Measurements from ENCODE around the gene HSPA1L.
"Not testable (repeated sequence)": the region's sequence is repeated elsewhere in the genome, so short reads cannot be mapped to it uniquely, and the experiment has no call there.

Gene HSPA1L

GRCh38 chr6:31844507-31844906 lies 29.4 kb upstream of the HSPA1L start:
- TF ChIP-seq EZH2phosphoT487 (IDR thresholded peaks at IDR 0.05; ENCODE audit: borderline replicate concordance) (no peak), CTCF (conservative IDR thresholded peaks at IDR 0.05; ENCODE audit: low read length) (no peak)
- no peak overlapping the region for H3K9ac ChIP-seq (ENCODE audit: low read depth, low read length, poor library complexity, severe bottlenecking)
- peaks cover 8% of the 10 kb centered on the region; the same call in 1 of the 2 replicates for H3K79me2 ChIP-seq (ENCODE audit: insufficient read depth, low read length)
- H3K4me2 ChIP-seq (ENCODE audit: low read depth, low read length, poor library complexity, severe bottlenecking), result no peak overlapping the region
- no peaks in the 10 kb centered on the region for H3K9me2 ChIP-seq (replicated peaks; ENCODE audit: low read depth, low read length)
- H3K4me1 ChIP-seq (ENCODE audit: insufficient read depth, low read length, poor library complexity, severe bottlenecking), result no peaks in the 10 kb centered on the region
- H4K20me1 ChIP-seq (ENCODE audit: insufficient read depth, low read length, poor library complexity, severe bottlenecking), result peaks cover 14% of the 10 kb centered on the region
- no peak overlapping the region for H3K4me3 ChIP-seq (ENCODE audit: low read length, poor library complexity, severe bottlenecking)
- no peak overlapping the region for H2AFZ ChIP-seq (ENCODE audit: low read length)
- H3K36me3 ChIP-seq (ENCODE audit: insufficient read depth, low read length), result peaks cover 17% of the 10 kb centered on the region
- H3F3A ChIP-seq (ENCODE audit: low read depth), result peaks cover 19% of the 10 kb centered on the region
- H3K27me3 ChIP-seq (ENCODE audit: insufficient read depth, low read length, poor library complexity, severe bottlenecking), result no peaks in the 10 kb centered on the region
- H3K9me3 ChIP-seq (ENCODE audit: insufficient read depth, low read depth, low read length), result no peaks in the 10 kb centered on the region

- H3K36me3 ChIP-seq (ENCODE audit: insufficient read depth, low read length), result peaks cover 41% of the 10 kb centered on the region
- no peak overlapping the region for H2AFZ ChIP-seq (ENCODE audit: low read length)
- no peak overlapping the region for H3K9ac ChIP-seq (ENCODE audit: low read depth, low read length, poor library complexity, severe bottlenecking)
- H3F3A ChIP-seq (ENCODE audit: low read depth), result peaks cover 25% of the 10 kb centered on the region
- TF ChIP-seq EZH2phosphoT487 (IDR thresholded peaks at IDR 0.05; ENCODE audit: borderline replicate concordance) (no peak), CTCF (conservative IDR thresholded peaks at IDR 0.05; ENCODE audit: low read length) (no peak)
- H3K4me1 ChIP-seq (ENCODE audit: insufficient read depth, low read length, poor library complexity, severe bottlenecking), result peaks cover 20% of the 10 kb centered on the region
- H3K27me3 ChIP-seq (ENCODE audit: insufficient read depth, low read length, poor library complexity, severe bottlenecking), result no peaks in the 10 kb centered on the region
- no peaks in the 10 kb centered on the region for H3K9me2 ChIP-seq (replicated peaks; ENCODE audit: low read depth, low read length)
- H4K20me1 ChIP-seq (ENCODE audit: insufficient read depth, low read length, poor library complexity, severe bottlenecking), result peaks cover 38% of the 10 kb centered on the region
- H3K79me2 ChIP-seq (ENCODE audit: insufficient read depth, low read length), result peaks cover 32% of the 10 kb centered on the region
- H3K4me3 ChIP-seq (ENCODE audit: low read length, poor library complexity, severe bottlenecking), result no peak overlapping the region
- no peak overlapping the region for H3K4me2 ChIP-seq (ENCODE audit: low read depth, low read length, poor library complexity, severe bottlenecking)
- H3K9me3 ChIP-seq (ENCODE audit: insufficient read depth, low read depth, low read length), result no peaks in the 10 kb centered on the region
These were observed 27.0 kb upstream of the HSPA1L start for GRCh38 chr6:31842053-31842452.

- not testable (repeated sequence) for H2AFZ ChIP-seq (ENCODE audit: low read length); H3K9me3 ChIP-seq (ENCODE audit: insufficient read depth, low read depth, low read length); H3K9me2 ChIP-seq (replicated peaks; ENCODE audit: low read depth, low read length); H3K4me3 ChIP-seq (ENCODE audit: low read length, poor library complexity, severe bottlenecking); H3K27me3 ChIP-seq (ENCODE audit: insufficient read depth, low read length, poor library complexity, severe bottlenecking); H3K9ac ChIP-seq (ENCODE audit: low read depth, low read length, poor library complexity, severe bottlenecking)
- peaks cover 34% of the 10 kb centered on the region for H3K4me1 ChIP-seq (ENCODE audit: insufficient read depth, low read length, poor library complexity, severe bottlenecking)
- H4K20me1 ChIP-seq (ENCODE audit: insufficient read depth, low read length, poor library complexity, severe bottlenecking), result peaks cover 58% of the 10 kb centered on the region
- peak overlapping the region; percentile 100 for H3K4me2 ChIP-seq (ENCODE audit: low read depth, low read length, poor library complexity, severe bottlenecking)
- peaks cover 27% of the 10 kb centered on the region for H3F3A ChIP-seq (ENCODE audit: low read depth)
- peaks cover 55% of the 10 kb centered on the region for H3K79me2 ChIP-seq (ENCODE audit: insufficient read depth, low read length)
- H3K36me3 ChIP-seq (ENCODE audit: insufficient read depth, low read length), result peaks cover 45% of the 10 kb centered on the region
These were observed 24.7 kb upstream of the HSPA1L start for GRCh38 chr6:31839779-31840126.

GRCh38 chr6:31838968-31839367 lies 23.9 kb upstream of the HSPA1L start:
- Histone ChIP-seq H3K27me3 (ENCODE audit: insufficient read depth, low read length, poor library complexity, severe bottlenecking) (peaks cover 7% of the 10 kb centered on the region), H2AFZ (ENCODE audit: low read length) (no peak overlapping the region), H3K4me3 (ENCODE audit: low read length, poor library complexity, severe bottlenecking) (peak overlapping the region; percentile 97), H3F3A (ENCODE audit: low read depth) (peaks cover 27% of the 10 kb centered on the region), H3K9me2 (replicated peaks; ENCODE audit: low read depth, low read length) (no peaks in the 10 kb centered on the region), H3K9me3 (ENCODE audit: insufficient read depth, low read depth, low read length) (no peaks in the 10 kb centered on the region), H3K4me2 (ENCODE audit: low read depth, low read length, poor library complexity, severe bottlenecking) (peak overlapping the region; percentile 100), H3K79me2 (ENCODE audit: insufficient read depth, low read length) (peaks cover 57% of the 10 kb centered on the region), H3K4me1 (ENCODE audit: insufficient read depth, low read length, poor library complexity, severe bottlenecking) (peaks cover 34% of the 10 kb centered on the region), H4K20me1 (ENCODE audit: insufficient read depth, low read length, poor library complexity, severe bottlenecking) (peaks cover 58% of the 10 kb centered on the region), H3K36me3 (ENCODE audit: insufficient read depth, low read length) (peaks cover 45% of the 10 kb centered on the region), H3K9ac (ENCODE audit: low read depth, low read length, poor library complexity, severe bottlenecking) (peak overlapping the region; percentile 31)
- TF ChIP-seq CTCF (conservative IDR thresholded peaks at IDR 0.05; ENCODE audit: low read length) (no peak), EZH2phosphoT487 (IDR thresholded peaks at IDR 0.05; ENCODE audit: borderline replicate concordance) (no peak)

- Histone ChIP-seq H3K9ac (ENCODE audit: low read depth, low read length, poor library complexity, severe bottlenecking) (peak overlapping the region; percentile 99), H3K4me3 (ENCODE audit: low read length, poor library complexity, severe bottlenecking) (peak overlapping the region; percentile 97), H3F3A (ENCODE audit: low read depth) (peaks cover 27% of the 10 kb centered on the region), H3K4me1 (ENCODE audit: insufficient read depth, low read length, poor library complexity, severe bottlenecking) (peaks cover 34% of the 10 kb centered on the region), H3K4me2 (ENCODE audit: low read depth, low read length, poor library complexity, severe bottlenecking) (peak overlapping the region; percentile 100), H3K36me3 (ENCODE audit: insufficient read depth, low read length) (peaks cover 45% of the 10 kb centered on the region), H3K79me2 (ENCODE audit: insufficient read depth, low read length) (peaks cover 57% of the 10 kb centered on the region), H4K20me1 (ENCODE audit: insufficient read depth, low read length, poor library complexity, severe bottlenecking) (peaks cover 58% of the 10 kb centered on the region)
- H3K27me3 ChIP-seq (ENCODE audit: insufficient read depth, low read length, poor library complexity, severe bottlenecking); H3K9me2 ChIP-seq (replicated peaks; ENCODE audit: low read depth, low read length); H2AFZ ChIP-seq (ENCODE audit: low read length); H3K9me3 ChIP-seq (ENCODE audit: insufficient read depth, low read depth, low read length): not testable (repeated sequence)
These were observed 23.1 kb upstream of the HSPA1L start for GRCh38 chr6:31838114-31838553.
